ENCODE results near the gene ATF6. TPM values are rescaled to one million over a fixed set of nuclear protein-coding genes. Genes with fewer than 3 reads are reported as not detected.

Gene ATF6
- total and polyA plus RNA-seq, 4 donors = 10.0 to 22.5 (median 13.4) TPM

DNA sequence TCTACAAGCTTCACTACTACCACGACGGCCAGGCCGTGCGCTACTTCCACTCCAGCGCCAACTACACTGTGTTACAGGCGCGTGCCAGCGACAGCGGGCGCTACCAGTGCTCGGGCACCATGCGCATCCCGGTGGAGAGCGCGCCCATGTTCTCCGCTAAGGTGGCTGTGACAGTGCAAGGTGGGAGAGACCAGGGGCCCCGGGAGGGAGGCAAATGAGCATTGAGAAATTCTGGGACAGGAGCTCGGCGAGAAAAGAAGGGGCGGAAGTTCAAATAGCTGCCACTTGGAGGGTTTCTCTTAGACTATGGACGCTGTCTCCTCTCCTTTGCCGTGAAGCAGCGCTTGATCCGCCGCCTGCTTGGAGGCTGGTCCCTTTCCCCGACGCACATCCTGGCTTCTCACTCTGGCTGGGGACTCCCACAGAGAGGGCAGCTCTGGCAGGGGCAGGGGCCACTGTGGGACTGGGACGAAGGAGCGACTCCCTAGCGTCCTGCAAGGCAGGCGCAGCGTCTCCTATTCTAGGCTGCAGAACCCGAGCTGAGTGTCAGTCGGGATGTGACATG lies 40.1 kb upstream of the ATF6 start:
- Histone ChIP-seq H3K36me3 (ENCODE audit: control insufficient read depth in 4 of 4, insufficient read depth in 3 of 4, low read depth in 1 of 4, low read length in 3 of 4) (no peaks in the 10 kb centered on the region), H3K4me3 (ENCODE audit: low read depth in 1 of 3, low read length in 3 of 3) (peak overlapping the region; percentile 63 to 75 (median 74)), H3K9ac (ENCODE audit: low read depth in 1 of 2, low read length in 2 of 2) (no peak overlapping the region), H3K9me3 (ENCODE audit: control insufficient read depth in 4 of 4, low read length in 3 of 4) (no peaks in the 10 kb centered on the region), H3K27me3 (ENCODE audit: control insufficient read depth in 4 of 4, insufficient read depth in 4 of 4, low read length in 3 of 4) (no peaks in the 10 kb centered on the region), H3K27ac (ENCODE audit: low read depth in 1 of 2, low read length in 2 of 2) (peak overlapping the region; percentile 88 to 92), H3K4me1 (ENCODE audit: control insufficient read depth in 4 of 4, insufficient read depth in 4 of 4, low read length in 3 of 4) (peaks cover 2 to 17% (median 9%) of the 10 kb centered on the region in 4 donors)
- DNase-seq (ENCODE audit: low spot score) = peak; percentile 45
- WGBS = under 1% methylated on average over 34 of the region's 34 CpGs
- peak; percentile 67 for TF ChIP-seq YY1 (IDR thresholded peaks at IDR 0.05)
- no peak for TF ChIP-seq HNF4G (IDR thresholded peaks at IDR 0.05)
- no peak for TF ChIP-seq TAF1 (conservative IDR thresholded peaks at IDR 0.05)
- no peak for TF ChIP-seq GABPA (IDR thresholded peaks at IDR 0.05 in 1 of 2, conservative IDR thresholded peaks at IDR 0.05 in 1 of 2)
- TF ChIP-seq, protein P1, sequence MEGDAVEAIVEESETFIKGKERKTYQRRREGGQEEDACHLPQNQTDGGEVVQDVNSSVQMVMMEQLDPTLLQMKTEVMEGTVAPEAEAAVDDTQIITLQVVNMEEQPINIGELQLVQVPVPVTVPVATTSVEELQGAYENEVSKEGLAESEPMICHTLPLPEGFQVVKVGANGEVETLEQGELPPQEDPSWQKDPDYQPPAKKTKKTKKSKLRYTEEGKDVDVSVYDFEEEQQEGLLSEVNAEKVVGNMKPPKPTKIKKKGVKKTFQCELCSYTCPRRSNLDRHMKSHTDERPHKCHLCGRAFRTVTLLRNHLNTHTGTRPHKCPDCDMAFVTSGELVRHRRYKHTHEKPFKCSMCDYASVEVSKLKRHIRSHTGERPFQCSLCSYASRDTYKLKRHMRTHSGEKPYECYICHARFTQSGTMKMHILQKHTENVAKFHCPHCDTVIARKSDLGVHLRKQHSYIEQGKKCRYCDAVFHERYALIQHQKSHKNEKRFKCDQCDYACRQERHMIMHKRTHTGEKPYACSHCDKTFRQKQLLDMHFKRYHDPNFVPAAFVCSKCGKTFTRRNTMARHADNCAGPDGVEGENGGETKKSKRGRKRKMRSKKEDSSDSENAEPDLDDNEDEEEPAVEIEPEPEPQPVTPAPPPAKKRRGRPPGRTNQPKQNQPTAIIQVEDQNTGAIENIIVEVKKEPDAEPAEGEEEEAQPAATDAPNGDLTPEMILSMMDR (IDR thresholded peaks at IDR 0.05; ENCODE audit: low read depth, low read length, missing input control) = peak; percentile 26
- TF ChIP-seq JUND (IDR thresholded peaks at IDR 0.05) = no peak

DNA sequence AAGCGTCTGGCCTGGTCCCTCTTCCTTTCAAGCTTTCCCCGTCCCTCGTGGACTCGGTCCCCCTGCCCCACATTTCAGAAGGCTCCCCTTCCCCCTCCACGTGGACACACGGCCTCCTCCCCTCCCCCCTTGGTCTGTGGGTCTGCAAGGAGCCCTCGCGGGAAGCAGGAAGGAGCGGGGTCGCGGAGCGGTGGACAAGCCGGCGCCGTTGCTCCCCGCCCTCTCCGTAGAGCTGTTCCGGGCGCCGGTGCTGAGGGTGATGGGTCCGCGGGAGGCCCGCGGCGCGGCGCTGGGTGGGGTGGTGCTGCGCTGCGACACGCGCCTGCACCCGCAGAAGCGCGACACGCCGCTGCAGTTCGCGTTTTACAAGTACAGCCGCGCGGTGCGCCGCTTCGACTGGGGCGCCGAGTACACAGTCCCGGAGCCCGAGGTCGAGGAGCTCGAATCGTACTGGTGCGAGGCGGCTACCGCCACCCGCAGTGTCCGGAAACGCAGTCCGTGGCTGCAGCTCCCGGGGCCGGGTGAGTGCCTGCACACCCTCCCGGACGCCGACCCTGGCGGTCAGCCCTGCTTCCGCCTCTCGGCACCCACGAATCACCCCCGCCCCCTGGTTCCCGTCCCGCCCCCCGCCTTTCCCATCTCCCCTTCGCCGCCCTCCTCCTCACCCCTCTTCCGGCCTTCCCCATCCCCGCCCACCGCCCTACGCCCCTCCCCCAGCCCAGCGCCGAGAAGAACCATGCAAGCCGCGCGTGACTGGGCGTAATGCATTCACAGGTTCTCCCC lies 39.5 kb upstream of the ATF6 start:
- Histone ChIP-seq H3K9ac (ENCODE audit: low read depth in 1 of 2, low read length in 2 of 2) (peak overlapping the region in 1 of 2 donors; percentile 87), H3K27me3 (ENCODE audit: control insufficient read depth in 4 of 4, insufficient read depth in 4 of 4, low read length in 3 of 4) (no peaks in the 10 kb centered on the region), H3K36me3 (ENCODE audit: control insufficient read depth in 4 of 4, insufficient read depth in 3 of 4, low read depth in 1 of 4, low read length in 3 of 4) (no peaks in the 10 kb centered on the region), H3K4me3 (ENCODE audit: low read depth in 1 of 3, low read length in 3 of 3) (peak overlapping the region; percentile 63 to 75 (median 74)), H3K4me1 (ENCODE audit: control insufficient read depth in 4 of 4, insufficient read depth in 4 of 4, low read length in 3 of 4) (peaks cover 2 to 17% (median 9%) of the 10 kb centered on the region in 4 donors), H3K27ac (ENCODE audit: low read depth in 1 of 2, low read length in 2 of 2) (peak overlapping the region; percentile 88 to 92), H3K9me3 (ENCODE audit: control insufficient read depth in 4 of 4, low read length in 3 of 4) (no peaks in the 10 kb centered on the region)
- WGBS = under 1% methylated on average over 83 of the region's 83 CpGs
- DNase-seq (ENCODE audit: low spot score) = peak; percentile 90
- peak in 1 of 2 donors; percentile 31 for TF ChIP-seq GABPA (IDR thresholded peaks at IDR 0.05 in 1 of 2, conservative IDR thresholded peaks at IDR 0.05 in 1 of 2)
- no peak for TF ChIP-seq FOXA2 (IDR thresholded peaks at IDR 0.05)
- no peak for TF ChIP-seq HNF4G (IDR thresholded peaks at IDR 0.05)
- no peak for TF ChIP-seq FOXA1 (IDR thresholded peaks at IDR 0.05)
- no peak for TF ChIP-seq JUND (IDR thresholded peaks at IDR 0.05)
- no peak for TF ChIP-seq RAD21 (IDR thresholded peaks at IDR 0.05)
- TF ChIP-seq SP1 (IDR thresholded peaks at IDR 0.05) = no peak
- TF ChIP-seq TAF1 (conservative IDR thresholded peaks at IDR 0.05) = no peak
- TF ChIP-seq EGR1 (IDR thresholded peaks at IDR 0.05; ENCODE audit: low read depth in 2 of 2) = peak in 1 of 2 donors; percentile 16
- TF ChIP-seq, protein P2, sequence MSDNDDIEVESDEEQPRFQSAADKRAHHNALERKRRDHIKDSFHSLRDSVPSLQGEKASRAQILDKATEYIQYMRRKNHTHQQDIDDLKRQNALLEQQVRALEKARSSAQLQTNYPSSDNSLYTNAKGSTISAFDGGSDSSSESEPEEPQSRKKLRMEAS (IDR thresholded peaks at IDR 0.05) = peak; percentile 48
- TF ChIP-seq, protein P1 (IDR thresholded peaks at IDR 0.05; ENCODE audit: low read depth, low read length, missing input control) = peak; percentile 7
- TF ChIP-seq, protein P3, sequence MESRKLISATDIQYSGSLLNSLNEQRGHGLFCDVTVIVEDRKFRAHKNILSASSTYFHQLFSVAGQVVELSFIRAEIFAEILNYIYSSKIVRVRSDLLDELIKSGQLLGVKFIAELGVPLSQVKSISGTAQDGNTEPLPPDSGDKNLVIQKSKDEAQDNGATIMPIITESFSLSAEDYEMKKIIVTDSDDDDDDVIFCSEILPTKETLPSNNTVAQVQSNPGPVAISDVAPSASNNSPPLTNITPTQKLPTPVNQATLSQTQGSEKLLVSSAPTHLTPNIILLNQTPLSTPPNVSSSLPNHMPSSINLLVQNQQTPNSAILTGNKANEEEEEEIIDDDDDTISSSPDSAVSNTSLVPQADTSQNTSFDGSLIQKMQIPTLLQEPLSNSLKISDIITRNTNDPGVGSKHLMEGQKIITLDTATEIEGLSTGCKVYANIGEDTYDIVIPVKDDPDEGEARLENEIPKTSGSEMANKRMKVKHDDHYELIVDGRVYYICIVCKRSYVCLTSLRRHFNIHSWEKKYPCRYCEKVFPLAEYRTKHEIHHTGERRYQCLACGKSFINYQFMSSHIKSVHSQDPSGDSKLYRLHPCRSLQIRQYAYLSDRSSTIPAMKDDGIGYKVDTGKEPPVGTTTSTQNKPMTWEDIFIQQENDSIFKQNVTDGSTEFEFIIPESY (IDR thresholded peaks at IDR 0.05) = no peak
- no peak for TF ChIP-seq NR2F2 (IDR thresholded peaks at IDR 0.05)
- TF ChIP-seq RXRA (IDR thresholded peaks at IDR 0.05) = peak; percentile 20 to 41
- TF ChIP-seq, protein P4, sequence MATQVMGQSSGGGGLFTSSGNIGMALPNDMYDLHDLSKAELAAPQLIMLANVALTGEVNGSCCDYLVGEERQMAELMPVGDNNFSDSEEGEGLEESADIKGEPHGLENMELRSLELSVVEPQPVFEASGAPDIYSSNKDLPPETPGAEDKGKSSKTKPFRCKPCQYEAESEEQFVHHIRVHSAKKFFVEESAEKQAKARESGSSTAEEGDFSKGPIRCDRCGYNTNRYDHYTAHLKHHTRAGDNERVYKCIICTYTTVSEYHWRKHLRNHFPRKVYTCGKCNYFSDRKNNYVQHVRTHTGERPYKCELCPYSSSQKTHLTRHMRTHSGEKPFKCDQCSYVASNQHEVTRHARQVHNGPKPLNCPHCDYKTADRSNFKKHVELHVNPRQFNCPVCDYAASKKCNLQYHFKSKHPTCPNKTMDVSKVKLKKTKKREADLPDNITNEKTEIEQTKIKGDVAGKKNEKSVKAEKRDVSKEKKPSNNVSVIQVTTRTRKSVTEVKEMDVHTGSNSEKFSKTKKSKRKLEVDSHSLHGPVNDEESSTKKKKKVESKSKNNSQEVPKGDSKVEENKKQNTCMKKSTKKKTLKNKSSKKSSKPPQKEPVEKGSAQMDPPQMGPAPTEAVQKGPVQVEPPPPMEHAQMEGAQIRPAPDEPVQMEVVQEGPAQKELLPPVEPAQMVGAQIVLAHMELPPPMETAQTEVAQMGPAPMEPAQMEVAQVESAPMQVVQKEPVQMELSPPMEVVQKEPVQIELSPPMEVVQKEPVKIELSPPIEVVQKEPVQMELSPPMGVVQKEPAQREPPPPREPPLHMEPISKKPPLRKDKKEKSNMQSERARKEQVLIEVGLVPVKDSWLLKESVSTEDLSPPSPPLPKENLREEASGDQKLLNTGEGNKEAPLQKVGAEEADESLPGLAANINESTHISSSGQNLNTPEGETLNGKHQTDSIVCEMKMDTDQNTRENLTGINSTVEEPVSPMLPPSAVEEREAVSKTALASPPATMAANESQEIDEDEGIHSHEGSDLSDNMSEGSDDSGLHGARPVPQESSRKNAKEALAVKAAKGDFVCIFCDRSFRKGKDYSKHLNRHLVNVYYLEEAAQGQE (IDR thresholded peaks at IDR 0.05) = no peak
- TF ChIP-seq HNF4A (conservative IDR thresholded peaks at IDR 0.05) = no peak

Measured in liver (tissue), 9 donors.